Fibroblast of skin of left biceps (primary cell): ENCODE data around the gene PCDHGA1.

Experiments used
- DNase-seq, 2 experiments: peaks; one replicate each; pipeline ENCODE4 v3.0.0-alpha.2; 2013; ENCODE audit warnings: low read depth in 2 of 2

PCDHGA1 gene

DNA sequence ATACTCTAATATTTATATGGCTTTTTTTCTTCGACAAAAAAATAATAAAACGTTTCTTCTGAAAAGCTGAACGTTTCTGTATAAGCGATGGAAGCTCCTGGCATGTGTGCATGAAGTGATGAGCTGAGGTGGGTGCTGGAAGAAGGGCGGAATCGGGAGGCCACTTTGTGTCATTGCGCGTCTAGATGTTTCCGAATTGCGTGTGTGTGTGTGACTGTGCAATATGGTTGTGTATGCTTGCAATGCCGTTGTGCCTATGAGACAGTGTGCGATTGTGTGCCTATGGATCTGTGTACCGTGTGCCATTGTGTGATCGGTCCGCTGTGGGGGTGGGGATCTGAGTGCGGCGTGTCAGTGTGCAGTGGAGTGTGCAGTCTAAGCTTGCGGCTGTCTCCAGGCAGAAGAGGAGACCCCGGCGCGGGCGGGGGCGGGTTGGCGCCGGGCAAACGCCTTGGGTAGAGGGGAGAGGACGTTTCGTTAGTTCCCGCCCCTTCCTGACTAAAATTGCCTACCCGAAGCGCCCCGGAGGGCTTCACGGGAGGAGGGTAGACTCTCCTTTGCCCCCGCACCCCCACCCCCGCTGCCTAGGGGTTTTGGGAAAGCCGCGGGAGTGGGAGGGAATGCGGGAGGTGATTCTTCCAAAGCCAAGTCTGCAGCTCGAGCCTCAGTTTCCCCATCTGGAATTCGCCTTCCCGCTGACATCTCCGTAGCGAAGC, 182.8 kb downstream of the PCDHGA1 start:
- no peak for DNase-seq

DNA sequence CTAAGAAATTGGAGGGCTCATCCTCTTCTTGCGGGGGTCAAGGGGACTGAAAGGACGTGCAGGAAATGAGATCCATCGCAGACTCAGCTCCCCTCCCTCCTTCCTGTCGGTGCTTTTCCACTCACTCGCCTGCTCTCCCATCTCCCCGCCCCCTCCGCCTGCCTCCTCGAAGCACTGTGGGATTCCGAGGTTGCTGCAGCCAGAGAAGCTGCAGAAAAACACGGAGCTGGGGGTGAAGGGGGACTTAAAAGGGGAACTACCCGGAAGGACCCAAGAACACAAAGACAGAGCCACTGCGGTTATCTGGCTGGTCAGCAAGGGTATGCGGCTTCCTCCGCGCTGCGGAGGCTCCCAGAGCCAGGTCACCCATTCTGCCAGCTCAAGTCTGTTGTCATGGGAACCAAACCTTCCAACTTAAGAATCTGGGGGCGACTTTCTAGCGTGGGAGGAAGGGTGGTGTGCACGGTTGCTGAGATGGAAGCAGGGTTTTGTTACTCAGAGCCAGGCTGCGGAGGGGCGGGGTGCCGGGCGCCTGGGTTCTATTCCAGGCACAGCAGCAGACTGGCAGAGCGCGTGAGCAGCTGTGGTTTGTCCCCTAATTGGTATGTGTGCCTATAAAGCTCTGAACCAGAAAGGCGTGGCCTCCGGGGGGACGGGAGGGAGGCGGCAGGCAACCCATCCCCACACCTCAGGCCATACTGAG, 183.5 kb downstream of the PCDHGA1 start:
- no peak for DNase-seq

GRCh38 chr5:141514330-141515133, 184.2 kb downstream of the PCDHGA1 start:
- DNase-seq, result no peak

- DNase-seq, result no peak
Observed at GRCh38 chr5:141515141-141515540, 184.8 kb downstream of the PCDHGA1 start.

GRCh38 chr5:141515946-141516671, 185.8 kb downstream of the PCDHGA1 start:
- no peak for DNase-seq

DNA sequence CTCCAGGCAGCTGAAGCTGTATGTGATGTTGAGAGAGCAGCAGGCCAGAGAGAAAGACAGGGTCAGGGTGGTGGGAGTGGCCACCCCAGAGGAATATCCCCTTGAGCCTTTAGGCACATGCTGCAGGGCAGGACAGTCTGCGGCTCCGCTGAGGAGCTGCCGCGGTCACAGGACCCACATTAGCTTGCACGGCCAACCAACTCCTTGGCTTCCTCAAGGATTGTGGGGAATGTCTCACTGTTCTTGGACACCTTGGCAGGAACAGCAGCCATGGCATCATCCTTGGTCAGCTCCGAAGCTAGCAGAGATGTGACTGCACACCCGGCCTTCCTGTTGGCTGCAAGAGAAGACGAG, 186.3 kb downstream of the PCDHGA1 start:
- DNase-seq, result no peak

- DNase-seq, result no peak
Observed at GRCh38 chr5:141517312-141517711, 187.0 kb downstream of the PCDHGA1 start.

- DNase-seq, result no peak
Observed at GRCh38 chr5:141517880-141518617, 187.7 kb downstream of the PCDHGA1 start.

GRCh38 chr5:141518618-141519015, 188.3 kb downstream of the PCDHGA1 start:
- no peak for DNase-seq

GRCh38 chr5:141519605-141520565, 189.6 kb downstream of the PCDHGA1 start:
- no peak for DNase-seq

- DNase-seq, result peak; percentile 96 to 97
Observed at GRCh38 chr5:141521244-141521781, 191.0 kb downstream of the PCDHGA1 start.

- DNase-seq, result no peak
Observed at GRCh38 chr5:141522301-141522700, 192.0 kb downstream of the PCDHGA1 start.

- DNase-seq, result no peak
Observed at GRCh38 chr5:141523991-141524390, 193.7 kb downstream of the PCDHGA1 start.

GRCh38 chr5:141524604-141525597, 194.6 kb downstream of the PCDHGA1 start:
- DNase-seq, result peak; percentile 97 to 98

GRCh38 chr5:141525653-141526052, 195.3 kb downstream of the PCDHGA1 start:
- no peak for DNase-seq

DNA sequence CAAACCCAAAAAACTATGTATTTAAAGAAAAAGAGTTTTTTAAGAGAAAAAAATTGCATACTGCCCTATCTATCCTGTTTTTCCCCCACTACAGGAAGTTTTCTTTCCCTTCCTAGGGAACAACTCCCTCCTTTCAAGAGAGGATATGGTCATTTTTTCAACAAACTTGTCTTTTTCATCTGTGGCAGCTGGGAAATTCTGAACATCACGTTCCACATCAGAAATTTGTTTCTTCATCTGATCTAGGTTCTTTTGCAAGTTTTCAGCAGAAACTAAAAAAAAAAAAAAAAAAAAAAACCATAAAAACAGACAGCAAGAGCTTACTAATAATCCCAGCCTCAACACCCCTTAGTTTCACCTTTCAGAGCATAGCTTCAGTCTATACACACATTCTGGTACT, 197.1 kb downstream of the PCDHGA1 start:
- no peak for DNase-seq

GRCh38 chr5:141528291-141528984, 198.1 kb downstream of the PCDHGA1 start:
- no peak for DNase-seq

DNA sequence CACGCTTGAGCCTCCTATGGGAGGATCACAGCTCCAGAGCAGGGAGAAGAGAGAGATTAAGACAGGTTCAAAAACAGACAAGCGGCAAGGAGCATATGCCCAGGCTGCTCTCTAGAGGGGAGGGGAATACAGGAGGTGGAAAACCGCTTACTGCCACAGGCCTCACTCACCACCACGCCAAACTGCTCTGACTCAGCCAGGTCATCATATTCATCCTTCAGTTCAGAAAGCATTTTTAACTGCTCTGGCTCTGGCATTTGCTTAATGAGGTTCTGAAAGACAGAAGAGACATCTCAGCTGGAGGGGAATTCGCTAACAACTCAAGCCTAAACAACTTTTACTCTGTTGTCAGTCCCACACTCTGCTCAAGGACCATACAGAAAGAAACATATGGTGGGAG, 198.7 kb downstream of the PCDHGA1 start:
- no peak for DNase-seq
